Measurements from ENCODE around the gene RABGAP1L.

DNA sequence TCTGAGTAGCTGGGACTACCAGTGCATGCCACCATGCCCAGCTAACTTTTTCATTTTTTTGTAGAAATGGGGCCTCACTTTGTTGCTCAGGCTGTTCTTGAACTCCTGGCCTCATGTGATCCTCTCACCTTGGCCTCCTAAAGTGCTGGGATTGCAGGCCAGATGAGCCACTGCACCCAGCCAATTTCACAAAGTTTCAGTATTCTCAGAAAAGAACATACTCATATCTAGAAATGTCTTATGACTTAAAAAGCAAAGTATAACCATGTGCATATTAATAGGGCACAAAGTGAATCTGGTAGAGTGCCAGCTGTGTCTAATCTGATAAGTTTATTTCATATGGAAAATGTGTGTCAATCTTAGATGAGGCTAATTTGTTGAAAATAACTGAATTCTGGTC, 752.9 kb downstream of the RABGAP1L start:
- TF ChIP-seq, protein P1, sequence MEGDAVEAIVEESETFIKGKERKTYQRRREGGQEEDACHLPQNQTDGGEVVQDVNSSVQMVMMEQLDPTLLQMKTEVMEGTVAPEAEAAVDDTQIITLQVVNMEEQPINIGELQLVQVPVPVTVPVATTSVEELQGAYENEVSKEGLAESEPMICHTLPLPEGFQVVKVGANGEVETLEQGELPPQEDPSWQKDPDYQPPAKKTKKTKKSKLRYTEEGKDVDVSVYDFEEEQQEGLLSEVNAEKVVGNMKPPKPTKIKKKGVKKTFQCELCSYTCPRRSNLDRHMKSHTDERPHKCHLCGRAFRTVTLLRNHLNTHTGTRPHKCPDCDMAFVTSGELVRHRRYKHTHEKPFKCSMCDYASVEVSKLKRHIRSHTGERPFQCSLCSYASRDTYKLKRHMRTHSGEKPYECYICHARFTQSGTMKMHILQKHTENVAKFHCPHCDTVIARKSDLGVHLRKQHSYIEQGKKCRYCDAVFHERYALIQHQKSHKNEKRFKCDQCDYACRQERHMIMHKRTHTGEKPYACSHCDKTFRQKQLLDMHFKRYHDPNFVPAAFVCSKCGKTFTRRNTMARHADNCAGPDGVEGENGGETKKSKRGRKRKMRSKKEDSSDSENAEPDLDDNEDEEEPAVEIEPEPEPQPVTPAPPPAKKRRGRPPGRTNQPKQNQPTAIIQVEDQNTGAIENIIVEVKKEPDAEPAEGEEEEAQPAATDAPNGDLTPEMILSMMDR (conservative IDR thresholded peaks at IDR 0.05) = no peak
- TF ChIP-seq ZFX (IDR thresholded peaks at IDR 0.05) = no peak

Measured in C4-2B (cell line).